Fibroblast of lung (primary cell): ENCODE measurements around the gene DENND1A. TPM values are rescaled to one million over a fixed set of nuclear protein-coding genes. Genes with fewer than 3 reads are reported as not detected.

Experiments
- DNase-seq, 2 donors: peaks; one replicate each; pipeline versions ENCODE4 v3.0.0 to v3.0.0-alpha.2; 2010; ENCODE audit warnings: low read depth in 2 of 2
- H2AFZ ChIP-seq: 2 replicates; pipeline ENCODE4 v1.5.1; 2012; ENCODE audit warnings: low read length, control low read depth, inconsistent platforms
- H3K27ac ChIP-seq: 2 replicates; pipeline ENCODE4 v1.5.1; 2011; ENCODE audit warnings: low read length, control low read depth; ENCODE audit not compliant: insufficient read depth
- H3K27me3 ChIP-seq: 2 replicates; pipeline ENCODE4 v1.5.1; 2011; ENCODE audit warnings: mild to moderate bottlenecking, low read length; ENCODE audit not compliant: control insufficient read depth, insufficient read depth
- H3K36me3 ChIP-seq: 2 replicates; pipeline ENCODE4 v1.5.1; 2011; ENCODE audit warnings: low read length; ENCODE audit not compliant: control insufficient read depth, insufficient read depth
- H3K4me1 ChIP-seq: 2 replicates; pipeline ENCODE4 v1.5.1; 2011; ENCODE audit warnings: low read length; ENCODE audit not compliant: control insufficient read depth, insufficient read depth; ENCODE audit errors: extremely low read depth
- H3K4me2 ChIP-seq: 2 replicates; pipeline ENCODE4 v1.5.1; 2011; ENCODE audit warnings: low read length, control low read depth; ENCODE audit not compliant: insufficient read depth; ENCODE audit errors: extremely low read depth
- H3K4me3 ChIP-seq, 4 experiments: fragments of 200-600 bp in 1 of 4; sonication (generic) in 1 of 4; replicated peaks in 1 of 4; 2 replicates each; pipeline ENCODE4 v1.5.1; 2011 to 2016; ENCODE audit warnings: low read length in 4 of 4, low read depth in 3 of 4, mild to moderate bottlenecking in 3 of 4, control low read depth in 2 of 4, inconsistent platforms in 1 of 4, mixed read lengths in 1 of 4; ENCODE audit not compliant: insufficient read depth in 1 of 4; ENCODE audit errors: control extremely low read depth in 1 of 4
- H3K79me2 ChIP-seq: 2 replicates; pipeline ENCODE4 v1.5.1; 2012; ENCODE audit warnings: mild to moderate bottlenecking, low read length, inconsistent platforms; ENCODE audit not compliant: control insufficient read depth, insufficient read depth
- H3K9ac ChIP-seq: 2 replicates; pipeline ENCODE4 v1.5.1; 2011; ENCODE audit warnings: mild to moderate bottlenecking, low read length, control low read depth; ENCODE audit not compliant: insufficient read depth
- H3K9me3 ChIP-seq: 2 replicates; pipeline ENCODE4 v1.5.1; 2012; ENCODE audit warnings: low read depth, low read length; ENCODE audit not compliant: control insufficient read depth, insufficient read depth
- H4K20me1 ChIP-seq: 2 replicates; pipeline ENCODE4 v1.5.1; 2011; ENCODE audit warnings: low read length; ENCODE audit not compliant: control insufficient read depth, insufficient read depth; ENCODE audit errors: extremely low read depth
- EZH2 ChIP-seq: IDR thresholded peaks from 2 replicates; pipeline ENCODE4 v1.5.1; 2012; ENCODE audit warnings: low read length, control low read depth, mild to moderate bottlenecking; ENCODE audit errors: missing control alignments
- polyA plus RNA-seq, 2 donors: library from polyadenylated mRNA; depleted of rRNA in 1 of 2; stranded (reverse) in 1 of 2; unstranded in 1 of 2; fragments of >200 nt; gene quantifications; 2 replicates each; pipeline ENCODE4 v1.2.1, GENCODE V29; 2011 to 2012; ENCODE audit warnings: missing spikeins in 1 of 2
- total RNA-seq: library from RNA; depleted of rRNA; stranded (reverse); fragments of >200 nt; gene quantifications from 2 replicates; pipeline ENCODE4 v1.2.1, GENCODE V29; 2014
- TF ChIP-seq, protein P1 (sequence below), 2 donors: IDR thresholded peaks in 1 of 2; conservative IDR thresholded peaks in 1 of 2; 1 replicate in 1 of 2; 2 replicates in 1 of 2; pipeline ENCODE4 v1.5.1; 2011 to 2012; ENCODE audit warnings: low read length in 2 of 2, control low read depth in 1 of 2, inconsistent platforms in 1 of 2, low read depth in 1 of 2, mild to moderate bottlenecking in 1 of 2

Gene DENND1A
- total and polyA plus RNA-seq, 2 donors (not counting 1 experiment from before 2014, with no cell fraction given) = 13.0 to 18.3 TPM

DNA sequence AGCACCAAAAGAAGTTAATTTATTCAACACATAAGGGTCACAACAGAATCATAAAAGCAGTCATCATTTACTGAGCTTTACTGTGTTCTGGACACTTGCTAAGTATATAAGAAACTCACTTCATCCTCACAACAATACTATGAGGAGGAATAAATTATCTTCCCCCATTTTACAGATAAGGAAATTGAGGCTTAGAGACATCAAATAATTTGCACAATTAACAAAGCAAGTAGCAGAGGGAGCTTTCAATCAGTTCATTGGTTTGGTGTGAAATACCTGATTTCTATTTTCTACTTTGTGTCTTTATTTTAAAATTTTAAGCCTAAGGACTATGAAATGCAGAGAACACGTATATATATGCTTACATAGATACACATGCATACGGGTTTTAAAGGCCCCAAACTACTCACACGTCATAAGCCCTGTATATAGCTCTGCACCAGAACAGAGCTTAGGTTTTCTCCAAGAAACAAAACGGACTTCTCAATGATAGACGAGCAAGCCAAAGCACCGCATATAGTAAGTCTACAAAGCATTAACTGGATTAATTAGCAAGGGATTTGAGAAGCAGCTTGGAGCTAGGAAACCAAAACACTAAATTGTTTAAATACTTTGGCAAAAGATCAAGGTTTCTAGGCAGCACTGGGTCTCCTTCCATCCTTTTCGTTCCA lies 95.6 kb downstream of the DENND1A start:
- Histone ChIP-seq H3K79me2 (no peaks in the 10 kb centered on the region), H3K4me1 (no peaks in the 10 kb centered on the region), H3K27ac (no peak overlapping the region), H3K9me3 (no peaks in the 10 kb centered on the region), H3K4me2 (peak overlapping the region; percentile 13), H2AFZ (no peak overlapping the region), H3K9ac (no peak overlapping the region), H4K20me1 (no peaks in the 10 kb centered on the region), H3K4me3 (peak overlapping the region in 1 of 4 experiments; percentile 40), H3K27me3 (no peaks in the 10 kb centered on the region), H3K36me3 (no peaks in the 10 kb centered on the region)
- DNase-seq = peak; percentile 15 to 51
- no peak for TF ChIP-seq EZH2
- TF ChIP-seq, protein P1, sequence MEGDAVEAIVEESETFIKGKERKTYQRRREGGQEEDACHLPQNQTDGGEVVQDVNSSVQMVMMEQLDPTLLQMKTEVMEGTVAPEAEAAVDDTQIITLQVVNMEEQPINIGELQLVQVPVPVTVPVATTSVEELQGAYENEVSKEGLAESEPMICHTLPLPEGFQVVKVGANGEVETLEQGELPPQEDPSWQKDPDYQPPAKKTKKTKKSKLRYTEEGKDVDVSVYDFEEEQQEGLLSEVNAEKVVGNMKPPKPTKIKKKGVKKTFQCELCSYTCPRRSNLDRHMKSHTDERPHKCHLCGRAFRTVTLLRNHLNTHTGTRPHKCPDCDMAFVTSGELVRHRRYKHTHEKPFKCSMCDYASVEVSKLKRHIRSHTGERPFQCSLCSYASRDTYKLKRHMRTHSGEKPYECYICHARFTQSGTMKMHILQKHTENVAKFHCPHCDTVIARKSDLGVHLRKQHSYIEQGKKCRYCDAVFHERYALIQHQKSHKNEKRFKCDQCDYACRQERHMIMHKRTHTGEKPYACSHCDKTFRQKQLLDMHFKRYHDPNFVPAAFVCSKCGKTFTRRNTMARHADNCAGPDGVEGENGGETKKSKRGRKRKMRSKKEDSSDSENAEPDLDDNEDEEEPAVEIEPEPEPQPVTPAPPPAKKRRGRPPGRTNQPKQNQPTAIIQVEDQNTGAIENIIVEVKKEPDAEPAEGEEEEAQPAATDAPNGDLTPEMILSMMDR (conservative IDR thresholded peaks at IDR 0.05 in 1 of 2, IDR thresholded peaks at IDR 0.05 in 1 of 2; ENCODE audit: low read depth in 1 of 2, low read length in 2 of 2) = no peak

DNA sequence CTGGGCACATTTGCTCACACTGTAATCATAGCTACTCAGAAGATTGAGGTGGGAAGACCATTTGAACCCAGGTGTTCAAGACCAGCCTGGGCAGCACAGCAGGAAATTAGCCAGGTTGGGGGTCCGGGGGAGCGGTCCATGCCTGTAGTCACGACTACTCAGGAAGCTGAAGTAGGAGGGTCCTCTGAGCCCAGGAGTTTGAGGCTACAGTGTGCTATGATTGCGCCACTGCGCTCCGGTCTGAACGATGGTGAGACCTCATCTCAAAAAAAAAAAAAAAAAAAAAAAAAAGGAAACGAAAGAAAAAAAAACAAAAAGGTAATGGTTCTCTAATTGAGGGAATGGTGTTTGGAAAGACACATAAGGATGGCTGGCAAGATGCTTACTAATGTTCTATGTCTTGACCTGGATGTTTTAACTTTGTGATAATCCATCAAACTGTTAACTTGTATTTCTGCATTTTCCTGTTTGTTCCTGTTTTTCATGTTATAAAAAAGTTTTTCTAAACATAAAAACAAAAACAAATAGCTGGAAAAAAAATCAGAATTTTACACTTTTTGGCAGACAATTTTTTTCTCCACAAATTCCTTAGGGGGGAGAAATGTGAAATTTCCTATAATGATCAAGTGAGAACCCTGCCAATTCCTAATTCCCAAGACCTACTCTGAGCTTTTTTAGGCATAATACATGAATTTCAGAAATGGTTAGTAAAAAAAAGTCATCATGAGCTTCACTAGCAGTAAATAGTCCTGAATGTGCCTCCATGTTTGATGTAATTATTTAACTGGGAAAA lies 96.9 kb downstream of the DENND1A start:
- Histone ChIP-seq H3K27me3 (no peaks in the 10 kb centered on the region), H3K9ac (no peak overlapping the region), H3K36me3 (no peaks in the 10 kb centered on the region), H3K4me2 (no peak overlapping the region), H3K9me3 (no peaks in the 10 kb centered on the region), H3K27ac (no peak overlapping the region), H2AFZ (no peak overlapping the region), H4K20me1 (no peaks in the 10 kb centered on the region), H3K79me2 (no peaks in the 10 kb centered on the region), H3K4me3 (no peak overlapping the region), H3K4me1 (no peaks in the 10 kb centered on the region)
- DNase-seq = no peak
- TF ChIP-seq, protein P1 (conservative IDR thresholded peaks at IDR 0.05 in 1 of 2, IDR thresholded peaks at IDR 0.05 in 1 of 2; ENCODE audit: low read depth in 1 of 2, low read length in 2 of 2) = no peak
- TF ChIP-seq EZH2 = no peak

DNA sequence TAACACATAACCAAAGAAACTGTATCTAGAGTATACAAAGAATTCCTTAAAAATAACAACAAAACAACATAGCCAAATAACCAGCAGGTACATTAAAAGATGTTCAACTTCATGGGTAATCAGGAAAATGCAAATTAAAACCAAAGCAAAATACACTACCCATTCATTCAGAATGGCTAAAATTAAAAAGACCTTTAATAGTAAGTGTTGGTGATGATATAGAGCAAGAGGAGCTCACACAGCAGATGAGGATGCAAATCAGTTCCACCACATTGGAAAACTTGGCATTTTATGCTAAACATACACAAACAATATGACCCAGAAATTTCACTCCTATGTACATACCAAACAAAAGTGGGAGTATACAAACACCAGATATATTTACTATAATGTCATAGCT lies 97.8 kb downstream of the DENND1A start:
- H3K36me3 ChIP-seq = no peaks in the 10 kb centered on the region
- H3K79me2 ChIP-seq = no peaks in the 10 kb centered on the region
- no peak overlapping the region for H3K4me2 ChIP-seq
- no peak for DNase-seq
- no peaks in the 10 kb centered on the region for H3K9me3 ChIP-seq
- TF ChIP-seq, protein P1 (conservative IDR thresholded peaks at IDR 0.05 in 1 of 2, IDR thresholded peaks at IDR 0.05 in 1 of 2; ENCODE audit: low read depth in 1 of 2, low read length in 2 of 2) = no peak
- no peak for TF ChIP-seq EZH2
- H3K4me3 ChIP-seq = no peak overlapping the region
- H3K27ac ChIP-seq = no peak overlapping the region
- H3K4me1 ChIP-seq = no peaks in the 10 kb centered on the region
- no peak overlapping the region for H2AFZ ChIP-seq
- no peaks in the 10 kb centered on the region for H4K20me1 ChIP-seq
- H3K9ac ChIP-seq = no peak overlapping the region
- H3K27me3 ChIP-seq = no peaks in the 10 kb centered on the region
